Peyer's patch (tissue), 4 donors: ENCODE measurements around the gene RASL12. TPM values are rescaled to one million over a fixed set of nuclear protein-coding genes. Genes with fewer than 3 reads are reported as not detected.

Experiments
- DNase-seq, 3 donors: peaks; one replicate each; pipeline ENCODE4 v3.0.0-alpha.2; 2017 to 2019
- H3K27ac ChIP-seq, 4 donors: fragments of 200-600 bp; sonication (generic); one replicate each; pipeline ENCODE4 v1.5.1; 2016 to 2019
- H3K27me3 ChIP-seq, 2 donors: fragments of 200-600 bp; sonication (generic); one replicate each; pipeline ENCODE4 v1.5.1; 2019
- H3K36me3 ChIP-seq, 3 donors: fragments of 200-600 bp; sonication (generic); one replicate each; pipeline ENCODE4 v1.5.1; 2016 to 2019
- H3K4me1 ChIP-seq, 4 donors: fragments of 200-600 bp; sonication (generic); one replicate each; pipeline ENCODE4 v1.5.1; 2016 to 2019
- H3K4me3 ChIP-seq, 4 donors: fragments of 200-600 bp; sonication (generic); 1 replicate in 3 of 4; 2 replicates in 1 of 4; pipeline ENCODE4 v1.5.1; 2016 to 2019; ENCODE audit warnings: mild to moderate bottlenecking in 1 of 4
- H3K9me3 ChIP-seq, 4 donors: fragments of 200-600 bp; sonication (generic); one replicate each; pipeline ENCODE4 v1.5.1; 2016 to 2019; ENCODE audit warnings: mild to moderate bottlenecking in 1 of 4
- POLR2A ChIP-seq, 2 donors: fragments of 450-650 bp; IDR thresholded peaks; one replicate each; pipeline ENCODE4 v1.5.1; 2017; ENCODE audit warnings: antibody characterized with exemption in 2 of 2, mild to moderate bottlenecking in 2 of 2, moderate library complexity in 2 of 2
- total RNA-seq, 4 donors: library from RNA; depleted of rRNA; stranded (reverse); fragments of >200 nt; gene quantifications; one replicate each; pipeline ENCODE4 v1.1.0, GENCODE V29; 2016
- TF ChIP-seq, protein P1 (sequence below), 6 experiments: fragments of 450-650 bp in 4 of 6; fragments of 200-600 bp in 2 of 6; sonication (generic) in 1 of 6; IDR thresholded peaks; one replicate each; pipeline ENCODE4 v1.5.1; 2017 to 2019; ENCODE audit warnings: antibody characterized with exemption in 6 of 6, mild to moderate bottlenecking in 3 of 6, moderate library complexity in 1 of 6

RASL12 gene
- total RNA-seq, 4 donors from 2014 or later: 5.1 to 23.1 (median 8.5) TPM

GRCh38 chr15:65032801-65033537, 34.8 kb downstream of the RASL12 start:
- no peak overlapping the region for H3K4me3 ChIP-seq
- peak; percentile 47 to 91 (median 86) for DNase-seq
- H3K27ac ChIP-seq: peak overlapping the region in 2 of 4 donors; percentile 13
- H3K4me1 ChIP-seq: peaks cover 0 to 20% (median 2%) of the 10 kb centered on the region in 4 donors
- TF ChIP-seq, protein P1, sequence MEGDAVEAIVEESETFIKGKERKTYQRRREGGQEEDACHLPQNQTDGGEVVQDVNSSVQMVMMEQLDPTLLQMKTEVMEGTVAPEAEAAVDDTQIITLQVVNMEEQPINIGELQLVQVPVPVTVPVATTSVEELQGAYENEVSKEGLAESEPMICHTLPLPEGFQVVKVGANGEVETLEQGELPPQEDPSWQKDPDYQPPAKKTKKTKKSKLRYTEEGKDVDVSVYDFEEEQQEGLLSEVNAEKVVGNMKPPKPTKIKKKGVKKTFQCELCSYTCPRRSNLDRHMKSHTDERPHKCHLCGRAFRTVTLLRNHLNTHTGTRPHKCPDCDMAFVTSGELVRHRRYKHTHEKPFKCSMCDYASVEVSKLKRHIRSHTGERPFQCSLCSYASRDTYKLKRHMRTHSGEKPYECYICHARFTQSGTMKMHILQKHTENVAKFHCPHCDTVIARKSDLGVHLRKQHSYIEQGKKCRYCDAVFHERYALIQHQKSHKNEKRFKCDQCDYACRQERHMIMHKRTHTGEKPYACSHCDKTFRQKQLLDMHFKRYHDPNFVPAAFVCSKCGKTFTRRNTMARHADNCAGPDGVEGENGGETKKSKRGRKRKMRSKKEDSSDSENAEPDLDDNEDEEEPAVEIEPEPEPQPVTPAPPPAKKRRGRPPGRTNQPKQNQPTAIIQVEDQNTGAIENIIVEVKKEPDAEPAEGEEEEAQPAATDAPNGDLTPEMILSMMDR (IDR thresholded peaks at IDR 0.05): peak in 5 of 6 experiments; percentile 19 to 98 (median 96)
- TF ChIP-seq POLR2A (IDR thresholded peaks at IDR 0.05): peak in 1 of 2 donors; percentile 23
- no peaks in the 10 kb centered on the region for H3K9me3 ChIP-seq
- H3K27me3 ChIP-seq: no peaks in the 10 kb centered on the region
- no peaks in the 10 kb centered on the region for H3K36me3 ChIP-seq

DNA sequence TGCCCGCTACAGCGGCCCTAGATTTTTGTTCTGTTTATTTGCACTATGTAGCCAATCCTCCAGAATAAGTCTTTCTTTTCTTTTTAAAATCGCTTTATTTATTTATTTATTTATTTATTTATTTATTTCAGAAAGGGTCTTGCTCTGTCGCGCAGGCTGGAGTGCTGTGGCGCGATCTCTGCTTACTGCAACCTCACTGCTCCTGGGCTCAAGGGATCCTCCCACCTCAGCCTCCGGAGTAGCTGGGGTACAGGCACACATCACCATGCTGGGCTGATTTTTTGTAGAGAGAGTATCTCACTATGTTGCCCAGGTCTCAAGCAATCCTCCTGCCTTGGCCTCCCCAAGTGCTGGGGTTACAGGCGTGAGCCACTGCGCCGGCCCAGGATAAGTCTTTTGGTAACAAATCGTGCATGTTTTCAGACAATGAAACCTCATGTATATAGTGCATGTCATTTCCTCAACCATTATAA, 38.0 kb downstream of the RASL12 start:
- H3K4me1 ChIP-seq: peaks cover 0 to 14% (median 5%) of the 10 kb centered on the region in 4 donors
- H3K36me3 ChIP-seq: peaks cover 0 to 22% (median 0%) of the 10 kb centered on the region in 3 donors
- peak overlapping the region in 1 of 4 donors; percentile 82 for H3K27ac ChIP-seq
- H3K27me3 ChIP-seq: no peaks in the 10 kb centered on the region
- DNase-seq: no peak
- TF ChIP-seq, protein P1 (IDR thresholded peaks at IDR 0.05): no peak
- no peak for TF ChIP-seq POLR2A (IDR thresholded peaks at IDR 0.05)
- peak overlapping the region; percentile 74 to 91 (median 88) for H3K4me3 ChIP-seq
- no peaks in the 10 kb centered on the region for H3K9me3 ChIP-seq

- Histone ChIP-seq H3K36me3 (peaks cover 0 to 29% (median 0%) of the 10 kb centered on the region in 3 donors), H3K4me1 (peaks cover 0 to 14% (median 5%) of the 10 kb centered on the region in 4 donors), H3K27ac (peak within 1 kb of the TSS; percentile 54 to 82 (median 66)), H3K9me3 (no peaks in the 10 kb centered on the region), H3K4me3 (peak within 1 kb of the TSS; percentile 74 to 91 (median 88)), H3K27me3 (no peaks in the 10 kb centered on the region)
- DNase-seq: peak; percentile 96 to 97 (median 96)
- peak; percentile 79 to 87 for TF ChIP-seq POLR2A (IDR thresholded peaks at IDR 0.05)
- TF ChIP-seq, protein P1 (IDR thresholded peaks at IDR 0.05): peak in 3 of 6 experiments; percentile 8 to 22 (median 18)
These were observed 38.7 kb downstream of the RASL12 start, which contains the start of gene MTFMT for GRCh38 chr15:65028921-65029735. TSS of gene MTFMT (minus strand) at chr15:65029639. CDS start at chr15:65029613, 26 bp downstream.

DNA sequence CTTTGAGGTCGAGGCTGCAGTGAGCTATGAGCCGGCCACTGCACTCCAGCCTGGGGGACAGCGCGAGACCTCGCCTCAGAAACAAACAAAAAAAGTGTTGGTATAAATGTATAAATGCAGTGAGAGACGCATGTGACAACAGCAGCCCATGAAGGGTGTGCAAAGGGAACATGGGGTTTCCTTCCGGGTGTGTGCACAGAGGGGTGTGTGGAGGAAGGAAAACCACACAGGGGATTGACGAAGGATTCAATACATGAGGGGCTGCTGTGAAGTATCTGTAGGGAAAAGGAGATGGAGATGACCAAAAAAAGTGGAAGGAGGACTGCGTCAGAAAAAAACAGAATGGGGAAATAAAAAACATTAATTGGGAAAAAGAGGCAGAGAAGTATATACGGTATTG, 39.5 kb downstream of the RASL12 start:
- Histone ChIP-seq H3K36me3 (peaks cover 0 to 35% (median 0%) of the 10 kb centered on the region in 3 donors), H3K4me1 (peaks cover 0 to 14% (median 5%) of the 10 kb centered on the region in 4 donors), H3K9me3 (no peaks in the 10 kb centered on the region), H3K4me3 (peak overlapping the region; percentile 74 to 91 (median 88)), H3K27me3 (no peaks in the 10 kb centered on the region), H3K27ac (peak overlapping the region in 1 of 4 donors; percentile 82)
- DNase-seq: no peak
- no peak for TF ChIP-seq POLR2A (IDR thresholded peaks at IDR 0.05)
- TF ChIP-seq, protein P1 (IDR thresholded peaks at IDR 0.05): no peak

DNA sequence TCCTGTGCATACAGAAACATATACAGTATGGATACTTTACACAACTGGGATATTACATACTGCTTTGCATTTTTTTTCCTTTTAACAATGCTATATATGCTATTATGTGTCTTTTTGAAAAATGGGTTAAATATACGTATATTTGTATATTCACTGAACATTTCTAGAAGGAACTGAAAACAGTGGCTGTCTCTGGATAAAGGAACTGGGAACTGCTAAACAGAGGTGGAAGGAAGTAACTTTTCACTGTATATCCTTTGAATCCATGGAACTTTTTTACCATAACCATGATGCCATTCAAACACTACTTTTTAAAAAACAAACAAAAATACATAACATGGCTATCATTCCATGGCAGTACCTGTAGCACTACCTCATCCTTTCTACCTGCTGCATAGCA, 40.2 kb downstream of the RASL12 start:
- Histone ChIP-seq H3K27ac (no peak overlapping the region), H3K4me3 (peak overlapping the region in 1 of 4 donors; percentile 74), H3K9me3 (no peaks in the 10 kb centered on the region), H3K27me3 (no peaks in the 10 kb centered on the region), H3K36me3 (peaks cover 0 to 41% (median 0%) of the 10 kb centered on the region in 3 donors), H3K4me1 (peaks cover 0 to 11% (median 5%) of the 10 kb centered on the region in 4 donors)
- no peak for DNase-seq
- no peak for TF ChIP-seq POLR2A (IDR thresholded peaks at IDR 0.05)
- TF ChIP-seq, protein P1 (IDR thresholded peaks at IDR 0.05): no peak
